ENCODE results near the gene SEZ6L2.
"Not testable (repeated sequence)": the region's sequence is repeated elsewhere in the genome, so short reads cannot be mapped to it uniquely, and the experiment has no call there.

The SEZ6L2 gene

GRCh38 chr16:29899516-29900101 is at the start of gene SEZ6L2:
TSS of gene SEZ6L2 (minus strand) at chr16:29899550. CDS start at chr16:29899019, 531 bp downstream.
- DNase-seq: peak; percentile 88

DNA sequence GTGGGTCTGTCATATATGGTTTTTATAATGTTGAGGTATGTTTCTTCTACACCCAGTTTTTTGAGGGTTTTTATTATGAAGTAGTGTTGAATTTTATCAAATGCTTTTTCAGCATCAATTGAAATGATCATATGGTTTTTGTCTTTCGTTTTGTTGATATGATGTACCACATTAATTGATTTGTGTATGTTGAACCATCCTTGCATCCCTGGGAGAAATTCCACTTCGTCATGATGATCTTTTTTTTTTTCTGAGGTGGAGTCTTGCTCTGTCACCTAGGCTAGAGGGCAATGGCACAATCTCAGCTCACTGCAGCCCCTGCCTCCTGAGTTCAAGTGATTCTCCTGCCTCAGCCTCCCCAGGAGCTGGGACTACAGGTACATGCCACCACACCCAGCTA is 48.5 kb upstream of the SEZ6L2 start:
- no peak for DNase-seq

GRCh38 chr16:29943846-29944799 is 44.8 kb upstream of the SEZ6L2 start:
- DNase-seq: no peak

DNA sequence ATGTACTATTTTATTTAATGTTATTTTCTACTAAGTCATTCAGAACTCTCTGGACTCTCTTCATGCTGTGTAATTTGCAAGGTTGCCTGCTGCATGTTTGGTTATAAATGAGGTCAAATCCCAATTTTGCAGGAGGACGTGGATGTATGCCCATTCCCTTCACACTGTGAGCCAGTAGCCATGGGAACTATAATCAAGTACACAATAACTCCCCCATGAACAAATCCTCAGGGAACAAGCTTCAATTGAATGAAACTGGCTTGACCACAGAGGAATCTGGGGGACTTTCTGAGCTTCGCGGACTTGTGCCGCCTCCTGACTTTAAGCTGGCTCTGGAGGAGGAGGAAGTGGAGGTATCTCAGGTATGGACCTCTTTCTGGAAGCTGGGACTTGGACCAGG is 41.3 kb upstream of the SEZ6L2 start:
- no peak for DNase-seq

GRCh38 chr16:29931750-29932149 is 32.4 kb upstream of the SEZ6L2 start:
- not testable (repeated sequence) for DNase-seq

- no peak for DNase-seq
These were observed 27.9 kb upstream of the SEZ6L2 start for GRCh38 chr16:29927070-29927905.

- no peak for DNase-seq
These were observed 27.3 kb upstream of the SEZ6L2 start for GRCh38 chr16:29926711-29927052.

GRCh38 chr16:29925781-29926710 is 26.7 kb upstream of the SEZ6L2 start, which contains the start of gene KCTD13:
TSS of gene KCTD13 (minus strand) at chr16:29926226. CDS start at chr16:29926033, 193 bp downstream.
- peak; percentile 95 for DNase-seq

- DNase-seq: no peak
These were observed 25.9 kb upstream of the SEZ6L2 start for GRCh38 chr16:29925105-29925756.

- no peak for DNase-seq
These were observed 23.7 kb upstream of the SEZ6L2 start for GRCh38 chr16:29922986-29923501.

GRCh38 chr16:29922326-29922725 is 23.0 kb upstream of the SEZ6L2 start:
- DNase-seq: no peak

GRCh38 chr16:29921034-29921385 is 21.7 kb upstream of the SEZ6L2 start:
- no peak for DNase-seq

DNA sequence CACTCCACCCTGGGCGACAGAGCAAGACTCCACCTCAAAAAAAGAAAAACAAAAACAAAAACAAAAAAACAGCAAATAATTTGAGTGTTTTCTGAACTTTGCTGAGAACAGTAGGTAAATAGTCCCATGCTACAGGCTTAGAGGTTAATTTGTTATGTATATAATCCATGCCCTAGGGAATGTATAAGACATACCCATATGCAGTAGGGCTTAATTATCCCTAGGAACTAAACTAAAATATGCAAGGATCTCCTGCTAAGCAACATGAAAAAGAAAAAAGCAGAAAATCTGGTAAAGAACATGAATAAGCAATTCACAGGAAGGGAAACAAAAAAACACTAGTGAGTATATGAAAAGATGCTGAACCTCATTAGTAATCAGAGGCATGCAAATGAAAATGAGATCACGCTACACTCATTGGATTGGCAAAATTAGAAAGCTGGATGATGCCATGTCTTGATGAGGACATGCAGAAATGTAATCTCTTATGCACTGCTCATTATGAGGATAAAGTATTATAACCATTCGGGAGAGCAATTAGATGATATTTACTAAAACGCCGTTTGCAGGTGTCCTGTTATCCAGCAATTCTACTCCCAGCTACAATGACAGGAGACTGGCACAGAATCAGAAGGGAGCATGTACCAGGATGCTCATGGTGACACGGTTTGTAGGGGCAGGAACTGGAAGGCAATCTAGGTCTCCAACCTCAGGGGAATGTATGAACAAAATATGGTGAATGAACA is 21.1 kb upstream of the SEZ6L2 start:
- DNase-seq: no peak

DNA sequence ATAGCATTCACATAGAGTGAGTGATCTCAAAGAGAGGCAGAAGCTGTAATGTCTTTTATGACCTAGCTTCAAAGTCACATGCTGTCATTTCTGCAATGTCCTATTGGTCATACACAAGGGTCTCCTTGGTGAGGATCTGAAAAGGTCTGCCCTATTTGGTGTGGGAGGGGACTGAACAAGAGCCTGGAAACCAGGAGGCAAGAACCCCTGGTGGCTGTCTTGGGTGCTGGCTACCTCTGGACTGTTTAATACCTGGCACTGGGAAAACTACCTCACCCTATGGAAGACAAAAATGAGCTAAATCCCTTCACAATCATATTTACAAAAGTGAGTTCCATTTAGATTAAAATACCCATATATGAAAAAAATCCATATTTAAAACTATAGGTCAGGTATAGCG is 17.6 kb upstream of the SEZ6L2 start:
- no peak for DNase-seq

- no peak for DNase-seq
These were observed 16.4 kb upstream of the SEZ6L2 start for GRCh38 chr16:29915590-29916247.

GRCh38 chr16:29913514-29913913 is 14.2 kb upstream of the SEZ6L2 start:
- no peak for DNase-seq

GRCh38 chr16:29912087-29912486 is 12.7 kb upstream of the SEZ6L2 start:
- no peak for DNase-seq

- no peak for DNase-seq
These were observed 12.3 kb upstream of the SEZ6L2 start for GRCh38 chr16:29911676-29912010.

GRCh38 chr16:29910819-29911675 is 11.7 kb upstream of the SEZ6L2 start:
- no peak for DNase-seq
